Type B pancreatic cell (in vitro differentiated cells): ENCODE results near the gene PDE9A. TPM values are rescaled to one million over a fixed set of nuclear protein-coding genes. Genes with fewer than 3 reads are reported as not detected.

Experiments used
- DNase-seq: peaks from one replicate; pipeline ENCODE4 v3.0.0; 2021; ENCODE audit warnings: mixed read lengths; ENCODE audit not compliant: unreplicated experiment; ENCODE audit errors: extremely low spot score
- H3K27ac Mint-ChIP-seq: 2 replicates; pipeline ENCODE4 v1.8.0; 2021; ENCODE audit warnings: mild to moderate bottlenecking, mixed read lengths
- H3K27me3 Mint-ChIP-seq: 2 replicates; pipeline ENCODE4 v1.8.0; 2021; ENCODE audit warnings: mixed read lengths
- H3K36me3 Mint-ChIP-seq: 2 replicates; pipeline ENCODE4 v1.8.0; 2021; ENCODE audit warnings: mixed read lengths
- H3K4me1 Mint-ChIP-seq: one replicate; pipeline ENCODE4 v1.8.0; 2021; ENCODE audit warnings: mixed read lengths; ENCODE audit not compliant: unreplicated experiment
- H3K4me3 Mint-ChIP-seq: 2 replicates; pipeline ENCODE4 v1.8.0; 2021; ENCODE audit warnings: mild to moderate bottlenecking, mixed read lengths
- H3K9me3 Mint-ChIP-seq: 2 replicates; pipeline ENCODE4 v1.8.0; 2021; ENCODE audit warnings: mixed read lengths
- CTCF ChIP-seq: fragments of 200-600 bp; sonication (generic); conservative IDR thresholded peaks from 2 replicates; pipeline ENCODE4 v1.5.0; 2021; ENCODE audit warnings: antibody characterized with exemption, mild to moderate bottlenecking
- total RNA-seq: library from RNA; stranded (reverse); gene quantifications from 2 replicates; pipeline ENCODE4 v1.2.1, GENCODE V29; 2021; ENCODE audit warnings: low replicate concordance

Gene PDE9A
- total RNA-seq, 1 donor from 2014 or later: 18.6 TPM

GRCh38 chr21:42779431-42779861 lies 126.0 kb downstream of the PDE9A start:
- H3K27ac Mint-ChIP-seq: no peak overlapping the region
- H3K4me1 Mint-ChIP-seq: peaks cover 32% of the 10 kb centered on the region
- TF ChIP-seq CTCF: no peak
- no peak overlapping the region for H3K4me3 Mint-ChIP-seq
- H3K27me3 Mint-ChIP-seq: peaks cover 43% of the 10 kb centered on the region
- H3K9me3 Mint-ChIP-seq: no peaks in the 10 kb centered on the region
- peaks cover 9% of the 10 kb centered on the region for H3K36me3 Mint-ChIP-seq
- DNase-seq: no peak

GRCh38 chr21:42780617-42781016 lies 127.2 kb downstream of the PDE9A start:
- no peak for DNase-seq
- Mint-ChIP-seq H3K27ac (peak overlapping the region; percentile 53), H3K9me3 (no peaks in the 10 kb centered on the region), H3K36me3 (peaks cover 6% of the 10 kb centered on the region), H3K27me3 (peaks cover 47% of the 10 kb centered on the region), H3K4me1 (peaks cover 32% of the 10 kb centered on the region), H3K4me3 (peak overlapping the region; percentile 81)
- no peak for TF ChIP-seq CTCF

GRCh38 chr21:42781150-42781970 lies 127.9 kb downstream of the PDE9A start:
- H3K27ac Mint-ChIP-seq: peak overlapping the region; percentile 53
- peaks cover 46% of the 10 kb centered on the region for H3K27me3 Mint-ChIP-seq
- TF ChIP-seq CTCF: peak; percentile 25
- no peaks in the 10 kb centered on the region for H3K9me3 Mint-ChIP-seq
- peaks cover 32% of the 10 kb centered on the region for H3K4me1 Mint-ChIP-seq
- peaks cover 4% of the 10 kb centered on the region for H3K36me3 Mint-ChIP-seq
- DNase-seq: no peak
- peak overlapping the region; percentile 81 for H3K4me3 Mint-ChIP-seq

GRCh38 chr21:42781971-42782722 lies 128.7 kb downstream of the PDE9A start:
- H3K9me3 Mint-ChIP-seq: no peaks in the 10 kb centered on the region
- DNase-seq: no peak
- peaks cover 32% of the 10 kb centered on the region for H3K4me1 Mint-ChIP-seq
- H3K27ac Mint-ChIP-seq: peak overlapping the region; percentile 36
- no peak for TF ChIP-seq CTCF
- H3K36me3 Mint-ChIP-seq: no peaks in the 10 kb centered on the region
- peaks cover 43% of the 10 kb centered on the region for H3K27me3 Mint-ChIP-seq
- H3K4me3 Mint-ChIP-seq: peak overlapping the region; percentile 28

GRCh38 chr21:42782723-42783242 lies 129.4 kb downstream of the PDE9A start:
- TF ChIP-seq CTCF: no peak
- H3K4me3 Mint-ChIP-seq: no peak overlapping the region
- peaks cover 38% of the 10 kb centered on the region for H3K27me3 Mint-ChIP-seq
- DNase-seq: no peak
- no peaks in the 10 kb centered on the region for H3K36me3 Mint-ChIP-seq
- no peaks in the 10 kb centered on the region for H3K9me3 Mint-ChIP-seq
- peak overlapping the region; percentile 36 for H3K27ac Mint-ChIP-seq
- peaks cover 27% of the 10 kb centered on the region for H3K4me1 Mint-ChIP-seq
